GM18498 (cell line): Measurements from ENCODE around the gene ZXDC.

Experiments used
- ATAC-seq: cut with Tn5 transposase; IDR thresholded peaks from one replicate; pipeline ENCODE4 v1.9.1; 2021; ENCODE audit warnings: mild to moderate bottlenecking, moderate library complexity; ENCODE audit not compliant: unreplicated experiment

ZXDC gene

DNA sequence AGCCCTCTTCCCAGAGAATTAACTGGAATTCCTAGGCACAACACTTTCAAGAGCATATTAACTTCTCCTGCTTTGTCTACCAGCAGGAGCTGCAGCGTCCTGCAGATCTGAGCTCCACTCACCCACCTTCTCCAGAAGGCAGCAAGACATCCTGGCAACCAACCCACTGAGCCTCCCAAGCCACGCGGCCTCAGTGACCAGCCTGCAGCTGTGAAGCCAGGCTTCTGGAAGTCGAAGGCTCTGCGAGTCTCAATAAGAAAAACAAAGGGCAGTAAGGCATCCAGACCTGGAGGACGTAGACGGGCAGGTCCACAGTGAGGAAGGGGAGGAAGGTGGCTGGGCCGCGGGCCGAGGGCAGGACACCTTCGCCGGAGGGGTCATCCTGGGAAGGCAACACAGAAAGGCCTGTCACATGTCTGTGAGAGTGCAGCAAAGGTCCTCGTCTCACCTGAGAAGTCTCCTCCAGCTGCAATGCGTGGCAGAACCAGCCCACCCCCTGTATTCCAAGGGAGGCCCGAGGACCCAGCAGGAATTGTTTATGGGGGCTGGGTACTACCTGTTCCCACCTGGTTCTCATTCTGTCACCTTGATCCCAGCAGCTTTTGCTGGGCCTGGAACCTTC is 36.2 kb downstream of the ZXDC start:
- no peak for ATAC-seq

DNA sequence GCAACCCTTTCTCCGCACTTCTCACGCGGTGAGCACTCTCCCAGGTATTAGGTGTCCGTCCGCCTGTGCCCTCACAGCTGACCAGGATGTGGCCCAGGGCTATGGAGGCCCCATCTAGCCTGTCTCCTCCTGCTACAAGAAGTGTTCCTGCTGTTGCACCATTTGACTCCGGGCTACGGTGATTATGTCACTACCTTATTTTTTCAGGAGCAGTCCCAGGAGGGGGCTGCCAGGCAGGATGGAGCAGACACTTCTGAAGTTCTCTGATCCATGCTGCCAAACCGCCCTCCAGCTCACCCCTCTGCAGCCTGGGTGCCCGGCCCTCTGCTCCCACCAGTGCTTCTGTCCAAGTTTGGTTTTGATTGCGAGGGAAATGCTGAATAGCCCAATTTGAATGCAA is 36.9 kb downstream of the ZXDC start:
- no peak for ATAC-seq

DNA sequence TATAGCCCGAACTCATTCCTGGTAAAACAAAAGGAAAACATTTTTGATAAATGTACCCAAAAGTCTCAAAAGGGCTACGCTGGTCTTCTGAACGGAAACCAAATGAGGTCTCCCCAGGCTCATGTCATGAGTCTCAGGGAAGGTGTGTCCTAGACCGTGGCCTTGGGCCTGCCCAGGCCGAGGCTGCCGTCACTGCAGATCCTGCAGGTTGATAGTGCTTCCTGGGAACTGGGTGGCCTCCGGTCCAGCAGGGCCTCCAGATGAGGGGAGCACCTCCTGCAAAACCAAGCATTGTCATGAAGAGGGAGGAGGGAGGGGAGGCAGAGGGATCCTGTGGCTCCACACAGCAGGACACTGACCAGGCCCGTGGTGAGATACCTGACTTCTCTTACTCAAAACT is 37.5 kb downstream of the ZXDC start:
- no peak for ATAC-seq

DNA sequence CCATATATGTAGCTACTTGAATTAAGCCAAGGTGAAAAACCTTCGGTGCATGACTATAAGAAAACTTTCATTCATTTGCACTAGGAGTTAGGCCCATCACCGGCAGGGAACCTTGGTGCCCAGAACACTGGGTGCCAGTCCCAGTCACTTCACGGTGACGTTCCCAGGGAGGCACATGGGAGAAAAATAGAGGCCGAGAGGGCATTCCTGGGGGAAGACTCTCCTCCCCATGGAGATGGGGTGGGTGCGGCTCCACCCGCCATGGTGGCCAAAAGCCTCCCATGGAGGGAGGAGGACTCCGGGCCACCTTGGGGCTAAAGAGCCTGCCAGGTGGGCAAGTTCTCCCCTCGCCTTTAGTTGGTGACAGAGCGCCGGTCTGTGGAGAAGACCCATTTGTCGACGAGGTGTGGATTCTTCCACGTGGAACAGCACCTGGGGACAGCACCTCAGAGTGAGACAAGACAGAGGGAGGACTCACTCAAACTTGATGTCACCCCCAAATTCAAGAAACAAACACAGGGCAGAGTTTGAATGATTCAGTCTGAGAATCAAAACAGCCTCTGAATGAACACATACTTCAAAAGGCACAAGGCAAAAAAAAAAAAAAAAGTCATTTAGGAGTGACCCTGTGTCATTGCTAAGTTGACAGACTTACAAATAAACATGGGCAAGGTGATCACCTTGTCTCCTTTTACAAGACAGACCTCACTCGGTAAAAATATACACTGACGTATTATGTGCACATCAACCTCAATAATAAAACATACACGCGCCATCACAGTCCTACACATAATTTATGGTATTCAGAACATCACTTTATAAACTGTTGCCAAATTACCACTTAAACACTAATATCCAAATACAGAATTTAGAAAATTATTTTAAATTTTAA is 38.6 kb downstream of the ZXDC start:
- ATAC-seq = no peak

DNA sequence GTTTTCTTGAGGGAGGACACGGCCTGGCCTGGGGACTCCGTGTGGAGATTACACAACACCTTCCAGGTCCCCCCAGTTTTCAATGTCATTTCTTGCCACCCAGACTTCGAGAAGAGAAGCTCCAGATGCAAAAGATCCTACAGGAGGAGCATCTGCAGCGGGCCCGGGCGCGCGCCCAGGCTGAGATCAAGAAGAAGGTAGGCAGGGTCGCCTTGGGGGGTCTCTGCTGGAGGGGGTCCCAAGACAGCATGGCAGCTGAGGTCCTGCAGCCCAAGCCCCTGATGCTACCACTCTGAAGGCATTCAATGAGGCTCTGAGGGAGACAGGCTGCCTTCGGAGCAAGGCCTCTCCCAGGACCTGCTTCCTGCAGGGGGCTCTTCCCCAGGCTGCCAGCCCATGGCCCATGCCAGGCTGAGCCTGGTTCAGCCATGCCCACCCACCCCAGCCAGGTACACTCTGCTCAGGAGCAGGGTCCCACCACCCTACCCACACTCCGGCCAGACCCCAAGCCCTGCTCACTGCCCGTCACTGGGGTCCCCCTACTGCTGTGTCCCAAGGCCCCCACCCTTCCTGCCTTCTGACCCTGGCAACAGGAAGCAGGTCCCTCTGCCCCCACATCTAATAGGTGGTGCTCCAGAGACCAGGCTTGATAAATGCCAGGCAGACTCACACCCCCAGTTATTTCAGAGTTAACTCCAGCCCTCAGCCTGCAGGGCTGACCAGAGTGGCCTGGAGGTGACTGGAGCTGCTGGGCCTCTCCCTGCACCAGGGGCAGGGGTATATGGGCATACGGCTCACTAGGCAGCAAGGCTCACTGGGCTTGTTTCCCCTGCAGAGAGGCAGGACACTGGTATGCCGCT is 40.0 kb downstream of the ZXDC start:
- ATAC-seq = no peak

DNA sequence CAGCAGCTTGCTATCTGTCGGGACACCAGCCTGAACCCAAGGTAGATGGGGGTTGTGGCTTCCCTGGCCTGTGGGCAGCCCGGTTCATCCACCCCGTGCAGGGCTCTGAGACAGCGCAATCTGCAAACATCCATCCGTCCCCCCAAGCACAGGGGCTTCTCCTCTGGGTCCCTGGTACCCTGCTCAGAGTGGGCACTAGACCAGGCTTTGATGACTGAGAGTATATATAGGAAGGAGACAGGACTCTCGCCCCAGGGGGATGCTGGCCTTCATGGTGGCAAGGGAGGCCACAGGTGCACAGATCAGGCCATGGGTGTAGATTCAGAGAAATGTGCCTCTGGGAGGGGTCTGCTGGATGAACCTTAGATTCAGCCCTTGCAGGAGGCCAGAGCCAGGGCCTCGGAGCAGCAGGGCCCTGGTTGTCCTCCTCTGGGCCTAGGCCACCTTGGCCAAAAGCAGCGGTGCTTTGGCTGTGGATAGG is 40.7 kb downstream of the ZXDC start:
- no peak for ATAC-seq

DNA sequence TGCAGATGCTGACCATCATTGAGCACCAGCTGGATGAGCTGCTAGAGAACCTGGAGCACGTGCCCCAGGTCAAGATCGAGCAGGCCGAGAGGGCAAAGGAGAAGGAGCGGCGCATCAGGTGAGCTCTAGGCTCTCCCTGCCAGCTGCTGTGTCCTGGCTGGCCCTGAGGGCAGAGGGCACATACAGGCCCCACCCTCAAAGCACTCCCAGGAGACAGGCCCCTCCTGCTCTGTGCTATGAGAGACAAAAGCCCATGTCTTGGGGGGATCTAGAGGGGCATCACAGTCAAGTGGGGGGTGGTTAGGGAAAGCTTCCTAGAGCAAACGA is 41.5 kb downstream of the ZXDC start:
- no peak for ATAC-seq

DNA sequence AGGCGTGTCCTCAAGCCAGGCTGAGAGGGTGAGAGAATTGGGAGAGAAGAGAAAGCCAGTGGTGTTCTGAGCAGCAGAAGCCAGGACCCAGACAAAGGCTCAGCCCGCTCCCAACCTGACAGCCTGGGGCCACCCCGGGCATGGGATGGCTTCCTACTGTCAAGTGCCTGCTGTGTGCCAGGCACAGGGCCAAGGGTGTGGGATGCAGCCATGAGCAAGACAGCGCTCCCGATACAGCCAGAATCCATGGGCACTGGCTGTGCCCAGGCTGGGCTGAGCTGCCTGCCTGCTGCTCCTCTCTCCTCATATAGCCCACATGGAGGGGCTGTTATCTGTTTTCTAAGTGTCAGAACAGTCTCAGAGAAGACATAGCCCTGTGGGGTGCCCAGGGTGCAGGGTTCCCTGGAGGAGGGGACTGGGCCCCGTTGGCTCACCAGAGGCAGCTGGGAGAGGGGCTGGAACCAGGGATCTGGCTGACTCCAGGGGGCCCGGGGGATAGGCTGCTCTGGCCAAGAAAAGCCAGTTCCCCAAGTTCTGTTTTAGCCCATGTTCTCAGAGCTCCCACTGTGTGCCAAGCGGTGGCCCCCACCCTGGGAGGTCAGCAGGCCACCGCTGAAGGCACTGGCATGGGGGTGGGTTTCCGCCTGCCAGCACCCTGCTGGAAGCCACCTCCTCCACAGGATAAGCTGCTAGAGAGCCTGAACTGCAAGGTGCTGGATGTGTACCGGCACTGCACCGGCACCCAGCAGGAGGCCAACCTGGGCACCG is 42.0 kb downstream of the ZXDC start:
- ATAC-seq = no peak

DNA sequence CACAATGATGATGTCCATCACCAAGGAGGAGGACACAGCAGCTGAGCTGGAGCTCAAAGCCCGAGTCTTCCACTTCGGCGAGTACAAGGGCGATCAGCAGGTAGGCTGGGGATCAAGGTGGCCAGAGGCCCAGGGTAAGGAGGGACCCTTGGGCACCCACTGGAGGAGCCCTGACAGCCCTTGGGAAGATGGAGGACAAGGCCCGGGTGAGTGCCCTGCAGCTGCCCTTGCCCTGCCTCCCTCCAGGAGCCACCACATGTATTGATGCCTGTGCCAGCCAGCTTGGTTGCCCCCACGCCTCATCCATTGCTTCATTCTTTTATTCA is 42.6 kb downstream of the ZXDC start:
- no peak for ATAC-seq

DNA sequence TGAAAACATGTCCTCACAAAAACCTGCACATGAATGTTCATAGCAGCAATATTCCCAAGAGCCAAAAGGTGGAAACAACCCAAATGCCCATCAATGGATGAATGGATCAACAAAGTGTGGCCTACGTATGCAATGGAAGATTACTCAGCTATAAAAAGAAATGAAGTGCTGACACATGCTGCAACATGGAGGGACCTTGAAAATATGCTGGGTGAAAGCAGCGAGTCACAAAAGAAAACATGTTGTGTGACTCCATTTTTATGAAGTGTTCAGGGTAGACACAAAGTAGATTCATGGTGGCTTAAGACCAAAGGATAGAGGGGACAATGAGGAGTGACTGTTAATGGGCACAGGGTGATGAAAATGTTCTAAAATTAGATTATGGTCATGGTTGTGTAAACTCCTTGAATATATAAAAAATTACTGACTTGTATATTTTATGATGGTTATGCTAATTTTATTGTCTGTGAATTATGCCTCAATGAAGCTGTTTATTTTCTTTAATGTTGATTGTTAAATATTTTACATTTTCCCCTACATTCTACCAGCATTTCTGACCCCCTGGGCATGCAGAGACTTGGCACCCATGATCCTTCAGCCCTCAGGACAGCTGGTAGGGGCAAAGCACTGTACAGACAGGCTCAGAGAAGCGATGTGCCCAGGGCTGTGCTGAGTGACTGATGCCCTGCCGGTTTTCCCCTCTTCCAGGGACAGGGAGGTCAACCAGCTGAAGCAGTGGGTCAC is 43.2 kb downstream of the ZXDC start:
- ATAC-seq = no peak

DNA sequence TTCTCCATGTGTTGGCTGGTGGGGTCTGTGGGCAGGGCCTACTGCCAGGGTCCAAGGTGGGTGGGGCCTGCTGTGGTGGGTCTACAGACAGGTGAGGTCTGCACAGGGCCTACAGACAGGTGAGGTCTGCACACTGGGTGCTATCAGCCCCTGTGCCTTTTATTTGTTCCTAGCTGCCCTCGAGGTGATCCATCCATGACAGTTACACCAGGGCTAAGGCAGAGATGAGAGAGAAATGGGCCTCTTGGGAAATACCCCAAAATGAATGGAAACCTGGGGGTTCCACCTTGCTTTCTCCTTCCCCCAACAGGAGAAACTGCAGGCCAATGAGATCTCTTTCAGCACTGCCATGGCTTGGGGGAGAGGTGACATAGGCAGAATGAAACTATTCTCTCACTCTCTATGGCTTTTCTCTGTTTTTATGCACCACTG is 44.6 kb downstream of the ZXDC start:
- peak; percentile 62 for ATAC-seq

DNA sequence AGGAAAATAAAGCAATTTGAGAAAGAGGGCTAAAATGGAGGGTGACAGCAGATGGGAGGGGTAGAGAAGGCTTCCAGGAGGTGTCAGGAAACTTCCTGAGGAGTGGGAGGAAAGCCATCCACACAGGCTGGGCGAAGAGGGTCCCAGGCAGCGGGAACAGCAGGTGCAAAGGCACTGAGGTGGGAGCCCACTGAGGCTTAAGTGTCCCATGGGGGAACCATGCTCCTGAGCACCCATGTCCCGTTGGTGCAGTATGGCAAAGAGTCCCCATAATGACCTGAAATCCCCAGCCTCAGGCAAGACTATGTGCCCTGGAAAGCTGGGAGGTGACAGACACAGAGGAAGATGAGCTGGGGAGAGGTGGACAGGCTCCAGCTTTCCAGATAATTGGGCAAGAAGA is 50.9 kb downstream of the ZXDC start:
- no peak for ATAC-seq

DNA sequence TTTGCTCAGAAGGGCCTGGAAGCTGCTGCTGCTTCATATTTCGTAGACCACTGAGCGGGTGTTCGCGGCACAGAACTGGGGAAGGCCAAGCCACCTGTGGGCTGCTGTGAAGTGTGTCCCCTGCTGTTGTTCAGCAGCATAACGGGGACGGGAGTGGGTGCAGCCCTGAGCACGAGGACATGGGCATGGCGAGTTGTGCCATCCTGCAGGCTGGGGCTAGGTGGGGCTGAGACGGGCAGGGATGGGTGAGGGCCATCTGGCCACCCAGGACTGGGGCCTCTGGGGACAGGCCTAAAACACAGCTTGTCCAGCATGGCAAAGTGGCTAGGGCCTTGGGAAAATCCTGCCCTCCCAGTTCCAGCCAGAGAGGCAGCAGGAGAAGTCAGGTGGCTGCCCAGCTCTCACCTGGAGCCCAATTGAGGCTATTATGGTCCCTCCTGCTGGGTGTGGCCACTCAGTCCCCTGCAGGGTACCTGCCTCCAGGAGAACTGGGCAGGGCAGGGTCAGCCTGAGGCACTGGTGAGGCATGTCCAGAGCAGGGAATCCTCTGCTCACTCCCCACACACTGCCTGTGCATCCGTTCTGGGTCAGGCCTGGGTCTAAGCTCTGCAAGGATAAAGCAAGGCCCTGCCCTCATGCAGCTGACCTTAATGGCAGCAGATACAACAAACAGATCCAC is 51.5 kb downstream of the ZXDC start:
- ATAC-seq = no peak

DNA sequence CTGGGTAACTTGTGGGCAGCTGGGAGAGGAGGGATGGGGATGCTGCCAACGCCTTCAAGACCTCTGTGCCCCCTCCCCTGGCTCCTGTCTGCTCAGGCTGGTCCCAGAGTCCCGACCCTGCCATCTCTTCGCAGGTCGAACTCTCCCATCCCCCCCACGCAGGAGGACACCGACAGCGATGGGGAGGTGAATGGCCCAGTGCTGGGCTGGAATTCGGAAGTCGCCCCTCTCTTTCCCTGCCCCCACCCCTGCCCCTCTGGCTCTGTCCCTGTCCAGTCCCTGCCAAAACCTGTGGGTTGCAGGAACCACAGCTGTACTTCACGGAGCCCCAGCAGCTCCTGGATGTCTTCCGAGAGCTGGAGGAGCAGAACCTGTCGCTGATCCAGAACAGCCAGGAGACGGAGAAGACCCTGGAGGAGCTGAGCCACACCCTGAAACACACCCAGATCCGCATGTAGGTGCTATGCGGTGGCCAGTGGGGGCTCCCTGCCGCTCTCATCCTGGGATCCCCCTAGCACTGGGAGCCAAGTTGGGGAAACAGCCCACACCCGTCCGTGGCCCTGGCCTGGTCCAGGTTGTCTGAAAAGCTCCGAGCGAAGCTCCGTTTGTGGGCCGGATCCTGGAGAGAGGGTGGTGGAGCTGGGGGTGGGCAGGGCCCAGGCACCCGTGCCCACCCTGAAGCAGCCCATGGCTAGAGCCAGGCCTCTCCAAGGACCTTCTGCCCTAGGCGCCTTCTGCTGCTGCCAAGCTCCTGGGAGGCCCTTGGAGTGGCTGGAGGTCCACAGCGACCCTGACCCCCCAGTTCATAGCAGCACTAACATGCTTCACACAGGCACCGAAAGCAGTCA is 52.3 kb downstream of the ZXDC start:
- no peak for ATAC-seq

DNA sequence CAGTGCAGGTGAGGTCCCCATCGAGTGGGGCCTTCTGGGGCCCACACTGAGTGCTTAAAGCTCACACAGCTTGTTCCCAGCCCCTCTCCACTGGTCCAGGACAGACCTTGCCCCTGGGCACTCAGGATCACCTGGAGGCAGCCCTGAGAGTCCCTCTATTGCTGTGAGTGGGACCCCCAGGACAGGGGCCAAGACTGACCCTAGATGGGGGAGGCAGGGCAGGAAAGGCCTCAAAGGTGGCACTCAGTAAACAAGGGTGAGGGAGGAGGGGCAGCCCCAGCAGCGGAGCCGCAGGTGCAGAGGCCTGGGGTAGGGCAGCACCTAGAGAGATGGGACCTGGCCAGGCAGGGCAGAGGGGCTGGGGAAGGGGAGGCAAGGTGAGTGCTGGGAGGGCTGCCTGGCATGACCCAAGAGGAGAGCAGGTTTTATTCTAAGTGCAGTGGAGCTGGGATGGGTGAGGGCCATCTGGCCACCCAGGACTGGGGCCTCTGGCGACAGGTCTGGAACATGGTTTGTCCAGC is 53.1 kb downstream of the ZXDC start:
- ATAC-seq = no peak

DNA sequence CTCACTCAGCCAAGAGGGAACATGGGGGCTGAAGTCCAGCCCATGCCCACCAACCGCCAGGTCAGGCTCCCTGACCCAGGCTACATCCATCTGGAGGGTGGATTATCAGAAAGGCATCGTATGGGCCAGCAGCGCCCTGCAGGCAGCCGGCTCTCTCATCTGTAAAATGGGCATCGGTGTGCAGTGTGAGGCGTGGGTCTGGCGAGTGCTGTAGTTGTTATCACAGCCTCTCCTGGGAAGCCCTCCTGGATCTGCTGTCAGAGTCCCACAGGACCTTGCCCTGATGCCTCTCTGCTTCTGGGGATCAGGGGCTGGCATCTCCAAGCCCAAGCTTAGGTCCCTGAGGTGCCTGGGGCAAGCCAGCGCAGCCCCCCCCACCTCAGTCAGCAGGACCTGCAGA is 53.6 kb downstream of the ZXDC start:
- ATAC-seq = no peak

DNA sequence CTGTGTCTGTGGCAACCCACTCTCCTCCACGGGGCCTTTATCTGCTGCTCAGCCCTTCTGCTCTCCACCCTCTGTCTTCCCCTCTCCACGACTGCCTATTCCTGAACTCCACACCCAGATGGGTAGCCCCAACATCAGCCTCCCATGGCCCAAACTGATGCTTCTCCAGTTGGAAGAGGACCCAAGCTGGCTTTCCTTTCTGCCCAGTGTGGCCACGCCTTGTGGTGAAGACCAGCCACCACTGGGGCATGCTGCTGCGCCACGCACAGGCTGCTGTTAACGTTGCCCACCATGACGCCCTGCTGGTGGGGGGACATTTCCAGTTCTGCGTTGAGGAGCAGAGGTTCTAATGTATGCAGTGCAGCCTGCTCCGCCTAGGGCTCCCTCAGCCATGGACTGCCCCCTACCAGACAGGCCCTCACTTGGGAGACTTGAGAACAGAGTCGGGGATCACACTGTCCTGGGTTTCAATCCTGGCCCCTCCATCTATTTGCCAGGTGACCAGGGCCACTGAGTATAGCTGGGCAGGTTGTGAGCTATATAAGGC is 54.0 kb downstream of the ZXDC start:
- no peak for ATAC-seq
